ES-I3 (cell line): Measurements from ENCODE around the gene TMEM163.

Experiments used
- H3K36me3 ChIP-seq: 2 replicates; pipeline ENCODE4 v1.6.1; 2013; ENCODE audit warnings: mild to moderate bottlenecking, low read length, control low read depth, moderate library complexity; ENCODE audit not compliant: insufficient read depth
- H3K4me1 ChIP-seq: 2 replicates; pipeline ENCODE4 v1.6.1; 2013; ENCODE audit warnings: mild to moderate bottlenecking, control low read depth, low read length; ENCODE audit not compliant: insufficient read depth
- H3K9ac ChIP-seq: 2 replicates; pipeline ENCODE4 v1.6.1; 2013; ENCODE audit warnings: low read depth, mild to moderate bottlenecking, low read length, moderate library complexity
- H3K9me3 ChIP-seq: 2 replicates; pipeline ENCODE4 v1.6.1; 2013; ENCODE audit warnings: mild to moderate bottlenecking, low read length, moderate library complexity; ENCODE audit not compliant: control insufficient read depth, insufficient read depth

The TMEM163 gene

DNA sequence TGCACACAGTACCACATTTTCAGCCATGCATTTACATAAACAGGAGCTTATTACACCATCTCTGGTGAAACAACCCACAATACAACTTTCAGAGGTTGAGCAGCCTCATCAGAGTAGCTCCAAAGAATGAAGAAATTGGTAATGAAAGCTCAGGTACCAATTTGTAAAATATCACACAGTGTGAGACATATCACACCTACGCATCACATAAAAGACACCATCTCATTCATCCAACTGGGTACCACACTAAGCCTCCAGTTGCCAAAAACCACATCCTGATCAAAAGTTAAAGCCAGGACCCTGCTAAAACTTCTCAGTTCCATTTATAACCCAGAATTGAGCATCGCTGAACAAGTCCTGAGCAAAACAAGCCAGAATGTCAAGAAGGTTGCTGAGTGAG, 4.6 kb downstream of the TMEM163 start:
- Histone ChIP-seq H3K9ac (no peak overlapping the region), H3K36me3 (no peaks in the 10 kb centered on the region), H3K9me3 (no peaks in the 10 kb centered on the region), H3K4me1 (peaks cover 20% of the 10 kb centered on the region; the same call in 1 of the 2 replicates)

DNA sequence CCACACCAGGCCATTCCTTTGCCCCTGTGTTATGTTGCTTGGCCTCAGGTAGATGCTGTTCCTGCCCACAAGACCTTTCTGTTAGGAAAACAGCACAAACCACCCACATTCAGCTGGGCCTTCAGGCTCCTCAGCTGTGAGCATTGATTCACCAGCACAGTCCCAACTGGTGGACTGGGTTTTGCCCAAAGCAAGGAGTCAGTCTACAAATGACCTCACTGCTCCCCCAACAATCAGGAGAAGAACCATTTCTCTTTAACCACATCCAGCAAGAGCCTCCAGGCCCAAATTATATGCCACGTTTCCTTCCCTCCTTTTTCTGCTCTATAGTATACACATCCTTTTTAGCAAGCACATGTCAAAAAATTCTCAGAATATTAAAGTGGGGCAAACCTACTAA, 5.2 kb downstream of the TMEM163 start:
- H3K4me1 ChIP-seq = peaks cover 20% of the 10 kb centered on the region; the same call in 1 of the 2 replicates
- H3K9ac ChIP-seq = no peak overlapping the region

GRCh38 chr2:134713176-134713575, 5.6 kb downstream of the TMEM163 start:
- peaks cover 20% of the 10 kb centered on the region; the same call in 1 of the 2 replicates for H3K4me1 ChIP-seq
- no peaks in the 10 kb centered on the region for H3K9me3 ChIP-seq
- H3K36me3 ChIP-seq = no peaks in the 10 kb centered on the region
- H3K9ac ChIP-seq = no peak overlapping the region

More for the DNA sequence above, 5.2 kb downstream of the TMEM163 start:
- no peaks in the 10 kb centered on the region for H3K36me3 ChIP-seq
- no peaks in the 10 kb centered on the region for H3K9me3 ChIP-seq

DNA sequence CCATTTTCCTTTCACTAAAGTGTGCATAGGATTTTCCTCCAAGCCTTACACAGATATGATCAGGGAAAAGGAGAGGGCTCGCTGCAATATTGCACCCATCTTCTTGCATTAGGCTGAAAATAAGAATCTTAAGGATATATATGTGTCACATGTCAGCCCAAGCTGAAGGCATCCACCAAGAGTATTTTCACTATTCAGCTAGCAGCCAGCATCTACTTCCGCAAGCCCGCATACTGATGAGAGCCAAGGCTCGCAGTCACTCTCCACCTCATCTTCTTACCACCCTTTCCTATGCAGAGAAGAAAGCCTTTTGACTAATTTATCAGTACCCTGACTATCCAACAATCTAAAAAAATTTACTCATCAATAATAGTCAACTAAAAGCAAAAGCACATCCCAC, 6.1 kb downstream of the TMEM163 start:
- H3K9ac ChIP-seq = no peak overlapping the region
- no peaks in the 10 kb centered on the region for H3K9me3 ChIP-seq
- no peaks in the 10 kb centered on the region for H3K36me3 ChIP-seq
- H3K4me1 ChIP-seq = peaks cover 20% of the 10 kb centered on the region; the same call in 1 of the 2 replicates

- Histone ChIP-seq H3K4me1 (peaks cover 20% of the 10 kb centered on the region; the same call in 1 of the 2 replicates), H3K9ac (no peak overlapping the region), H3K36me3 (no peaks in the 10 kb centered on the region), H3K9me3 (no peaks in the 10 kb centered on the region)
Observed at GRCh38 chr2:134712299-134712698, 6.5 kb downstream of the TMEM163 start.

- H3K4me1 ChIP-seq = peaks cover 18% of the 10 kb centered on the region
- no peaks in the 10 kb centered on the region for H3K36me3 ChIP-seq
- no peak overlapping the region for H3K9ac ChIP-seq
- no peaks in the 10 kb centered on the region for H3K9me3 ChIP-seq
Observed at GRCh38 chr2:134711692-134712091, 7.1 kb downstream of the TMEM163 start.

GRCh38 chr2:134707330-134707676, 11.5 kb downstream of the TMEM163 start:
- Histone ChIP-seq H3K4me1 (peaks cover 22% of the 10 kb centered on the region), H3K9ac (no peak overlapping the region), H3K9me3 (no peaks in the 10 kb centered on the region), H3K36me3 (no peaks in the 10 kb centered on the region)

DNA sequence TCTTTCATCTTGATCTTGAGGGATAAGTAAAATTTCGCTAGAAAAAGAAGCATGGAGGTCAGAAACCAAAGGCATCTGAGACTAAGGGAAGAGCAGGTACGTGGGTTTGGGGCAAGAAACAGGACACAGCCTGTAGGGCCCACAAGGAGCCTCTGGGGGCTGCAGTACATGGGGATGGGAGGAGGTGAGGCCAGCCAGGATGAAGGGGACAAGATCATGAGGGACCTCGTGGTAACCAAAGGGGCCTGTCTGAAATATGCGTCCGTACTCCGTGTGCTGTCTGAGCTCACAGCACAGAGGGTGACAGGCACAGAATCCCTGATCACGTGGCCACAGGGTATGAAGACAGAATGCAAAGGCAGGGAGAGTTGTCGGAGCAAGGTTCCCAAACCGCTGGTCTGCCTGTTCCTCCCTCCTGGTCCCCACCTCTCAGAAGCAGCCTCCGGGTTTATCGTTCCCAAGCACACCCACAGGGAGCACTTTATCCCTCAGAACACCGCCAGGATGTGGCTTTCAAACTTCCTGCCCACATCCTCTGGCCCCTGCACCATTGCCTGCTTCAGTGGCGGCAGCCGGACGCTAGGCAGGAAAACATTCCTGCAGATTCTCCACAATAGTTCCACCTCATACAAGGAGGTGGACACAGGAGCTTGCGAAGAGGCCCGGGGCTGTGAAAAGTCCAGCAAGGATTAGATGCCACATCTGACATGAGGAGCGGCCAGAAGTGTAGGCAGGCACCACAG, 12.0 kb downstream of the TMEM163 start:
- no peaks in the 10 kb centered on the region for H3K36me3 ChIP-seq
- H3K9ac ChIP-seq = no peak overlapping the region; the same call in 1 of the 2 replicates
- no peaks in the 10 kb centered on the region for H3K9me3 ChIP-seq
- H3K4me1 ChIP-seq = peaks cover 17% of the 10 kb centered on the region

GRCh38 chr2:134705861-134706586, 12.8 kb downstream of the TMEM163 start:
- peak overlapping the region; percentile 8; the same call in 1 of the 2 replicates for H3K9ac ChIP-seq
- peaks cover 17% of the 10 kb centered on the region for H3K4me1 ChIP-seq
- no peaks in the 10 kb centered on the region for H3K36me3 ChIP-seq
- H3K9me3 ChIP-seq = no peaks in the 10 kb centered on the region

- H3K4me1 ChIP-seq = peaks cover 17% of the 10 kb centered on the region
- H3K9me3 ChIP-seq = no peaks in the 10 kb centered on the region
- no peaks in the 10 kb centered on the region for H3K36me3 ChIP-seq
- H3K9ac ChIP-seq = no peak overlapping the region
Observed at GRCh38 chr2:134704173-134704572, 14.6 kb downstream of the TMEM163 start.

DNA sequence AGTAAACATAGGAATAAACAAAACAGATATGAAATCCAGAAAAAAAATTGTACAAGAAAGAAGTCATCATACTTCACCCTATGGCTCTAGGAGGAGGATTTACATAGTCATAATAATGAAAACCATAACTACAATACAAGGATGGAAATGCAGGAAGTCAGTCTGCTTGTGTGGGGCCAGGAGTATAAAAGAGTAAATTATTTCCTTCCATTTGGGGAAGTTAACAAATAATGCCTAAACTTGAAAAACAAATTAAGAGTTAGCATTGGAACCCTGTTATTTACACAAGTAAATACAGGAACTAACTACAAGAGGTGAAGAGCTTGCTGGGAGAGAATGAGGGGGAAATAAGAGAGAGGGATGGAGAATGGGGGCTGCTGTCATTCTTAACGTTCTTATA, 15.4 kb downstream of the TMEM163 start:
- H3K9ac ChIP-seq = no peak overlapping the region
- H3K36me3 ChIP-seq = no peaks in the 10 kb centered on the region
- peaks cover 17% of the 10 kb centered on the region for H3K4me1 ChIP-seq
- H3K9me3 ChIP-seq = no peaks in the 10 kb centered on the region

DNA sequence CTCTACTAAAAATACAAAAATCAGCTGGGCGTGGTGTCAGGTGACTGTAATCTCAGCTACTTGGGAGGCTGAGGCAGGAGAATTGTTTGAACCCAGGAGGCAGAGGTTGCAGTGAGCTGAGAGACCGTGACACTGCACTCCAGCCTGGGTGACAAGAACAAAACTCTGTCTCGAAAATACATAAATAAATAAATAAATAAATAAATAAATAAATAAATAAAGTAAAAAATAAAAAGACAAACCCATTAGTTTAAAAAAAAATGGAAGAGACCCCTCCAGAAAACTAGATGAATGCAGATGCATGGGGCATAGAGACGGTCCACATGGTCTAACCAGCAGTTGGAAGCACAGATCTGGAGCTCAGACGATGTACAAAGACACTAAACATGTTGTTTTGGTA, 18.1 kb downstream of the TMEM163 start:
- H3K36me3 ChIP-seq = no peaks in the 10 kb centered on the region
- H3K4me1 ChIP-seq = peaks cover 5% of the 10 kb centered on the region
- H3K9ac ChIP-seq = no peak overlapping the region
- no peaks in the 10 kb centered on the region for H3K9me3 ChIP-seq

DNA sequence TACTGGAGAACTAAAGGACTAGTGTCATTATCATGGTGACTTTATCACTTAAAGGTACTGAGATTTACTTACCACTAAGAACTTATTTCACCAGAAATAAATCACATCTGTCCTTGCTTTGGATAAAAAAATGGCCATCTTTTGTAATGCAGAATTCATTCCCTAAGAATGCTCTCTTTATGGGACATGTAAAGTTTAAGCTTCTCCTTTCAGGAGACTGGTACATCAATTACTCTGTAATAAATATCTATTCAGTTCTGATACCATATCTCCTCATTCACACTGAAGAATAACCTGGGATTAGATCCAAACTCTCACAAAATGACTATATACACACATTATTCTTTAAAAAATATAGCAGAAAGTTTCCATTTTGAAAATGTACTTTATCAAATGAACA, 24.4 kb downstream of the TMEM163 start:
- H3K9ac ChIP-seq = no peak overlapping the region
- H3K36me3 ChIP-seq = no peaks in the 10 kb centered on the region
- no peaks in the 10 kb centered on the region for H3K4me1 ChIP-seq
- H3K9me3 ChIP-seq = no peaks in the 10 kb centered on the region

DNA sequence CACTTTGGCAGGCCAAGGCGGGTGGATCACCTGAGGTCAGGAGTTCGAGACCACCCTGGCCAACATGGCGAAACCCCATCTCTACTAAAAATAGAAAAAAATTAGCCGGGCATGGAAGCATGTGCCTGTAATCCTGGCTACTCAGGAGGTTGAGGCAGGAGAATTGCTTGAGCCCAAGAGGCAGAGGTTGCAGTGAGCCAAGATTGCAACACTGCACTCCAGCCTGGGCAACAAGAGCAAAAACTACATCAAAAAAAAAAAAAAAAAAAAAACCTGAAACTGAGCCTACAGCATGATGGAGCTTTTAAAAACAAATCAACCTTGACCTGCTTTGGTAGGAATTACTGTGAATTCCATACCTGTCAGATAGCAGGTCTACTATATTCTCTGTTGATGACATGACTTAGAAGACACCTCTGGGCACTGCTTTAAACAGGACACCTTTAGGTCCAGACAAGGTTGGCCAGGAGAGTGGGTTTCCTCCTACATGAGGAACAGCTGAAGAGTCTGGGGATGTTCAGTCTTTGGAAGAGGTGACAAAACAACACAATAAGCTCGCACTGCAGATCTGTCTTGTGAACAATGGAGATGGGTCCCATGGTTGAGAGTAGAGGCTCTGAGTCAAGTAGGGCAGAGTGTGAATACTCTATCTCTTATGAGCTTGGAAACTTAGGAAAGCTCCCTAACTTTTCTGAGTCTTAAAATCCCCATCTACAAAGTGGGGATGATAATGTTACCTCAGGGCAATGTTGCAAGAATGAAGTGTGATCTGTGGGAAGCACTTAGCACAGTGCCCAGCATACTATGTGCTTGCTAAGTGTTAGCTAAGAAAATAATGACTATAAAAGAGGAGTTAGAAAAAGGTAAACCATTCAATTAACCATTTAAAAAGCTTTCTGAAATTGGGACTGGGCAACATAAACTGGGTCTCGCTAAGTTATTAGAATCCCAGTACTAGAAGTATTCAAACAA, 25.2 kb downstream of the TMEM163 start:
- H3K9ac ChIP-seq = no peak overlapping the region
- no peaks in the 10 kb centered on the region for H3K4me1 ChIP-seq
- no peaks in the 10 kb centered on the region for H3K9me3 ChIP-seq
- H3K36me3 ChIP-seq = no peaks in the 10 kb centered on the region
